Astrocyte of the hippocampus (primary cell): ENCODE data around the gene PRSS2.
"Not testable (repeated sequence)": the region's sequence is repeated elsewhere in the genome, so short reads cannot be mapped to it uniquely, and the experiment has no call there.

Experiments
- DNase-seq: peaks from one replicate; pipeline ENCODE4 v3.0.0; 2011; ENCODE audit warnings: low read depth, low spot score

PRSS2 gene

GRCh38 chr7:142770661-142771352 is at the start of gene PRSS2:
Gene PRSS2, plus strand, starts transcription at chr7:142770970. Its CDS starts 13 bp downstream, at chr7:142770983.
- DNase-seq: no peak

GRCh38 chr7:142720986-142721385 is 49.8 kb upstream of the PRSS2 start:
- no peak for DNase-seq

- DNase-seq: no peak
Observed at GRCh38 chr7:142722248-142722794, 48.4 kb upstream of the PRSS2 start.

GRCh38 chr7:142733271-142733670 is 37.5 kb upstream of the PRSS2 start:
- DNase-seq: no peak

- DNase-seq: no peak
Observed at GRCh38 chr7:142739923-142740492, 30.8 kb upstream of the PRSS2 start.

- DNase-seq: no peak
Observed at GRCh38 chr7:142740786-142741185, 30.0 kb upstream of the PRSS2 start.

GRCh38 chr7:142741932-142742331 is 28.8 kb upstream of the PRSS2 start:
- DNase-seq: not testable (repeated sequence)

- DNase-seq: no peak
Observed at GRCh38 chr7:142745091-142745635, 25.6 kb upstream of the PRSS2 start.

GRCh38 chr7:142745745-142746144 is 25.0 kb upstream of the PRSS2 start:
- no peak for DNase-seq

GRCh38 chr7:142746264-142746663 is 24.5 kb upstream of the PRSS2 start:
- DNase-seq: no peak

GRCh38 chr7:142748410-142748809 is 22.4 kb upstream of the PRSS2 start:
- DNase-seq: not testable (repeated sequence)

GRCh38 chr7:142749218-142749993 is 21.4 kb upstream of the PRSS2 start, which contains the start of gene PRSS1:
Gene PRSS1, plus strand, starts transcription at chr7:142749472. Its CDS starts 13 bp downstream, at chr7:142749485.
- DNase-seq: no peak

GRCh38 chr7:142750321-142750938 is 20.3 kb upstream of the PRSS2 start:
- DNase-seq: no peak

- DNase-seq: not testable (repeated sequence)
Observed at GRCh38 chr7:142751526-142752175, 19.1 kb upstream of the PRSS2 start.

- no peak for DNase-seq
Observed at GRCh38 chr7:142752376-142753225, 18.2 kb upstream of the PRSS2 start.

GRCh38 chr7:142753366-142753765 is 17.4 kb upstream of the PRSS2 start:
- no peak for DNase-seq

- not testable (repeated sequence) for DNase-seq
Observed at GRCh38 chr7:142753925-142754491, 16.8 kb upstream of the PRSS2 start.

GRCh38 chr7:142754681-142755575 is 15.8 kb upstream of the PRSS2 start:
- no peak for DNase-seq

GRCh38 chr7:142758312-142758711 is 12.5 kb upstream of the PRSS2 start:
- DNase-seq: not testable (repeated sequence)
